HEK293 (cell line): ENCODE results near the gene CACNA1D.

Source experiments
- CTCF ChIA-PET: fragments of 350-600 bp; formaldehyde crosslinking; extraction: SDS; loops from one replicate; lab custom pipeline; 2021; ENCODE audit warnings: antibody characterized with exemption; lab: Yijun Ruan, JAX
- POLR2A ChIA-PET: fragments of 300-600 bp; formaldehyde crosslinking; extraction: SDS; loops from one replicate; lab custom pipeline; 2020; ENCODE audit warnings: antibody characterized with exemption, inconsistent platforms; lab: Yijun Ruan, JAX
- H3K27ac ChIP-seq: fragments of 200-500 bp; sonication (Bioruptor generic); 2 replicates; pipeline ENCODE4 v1.5.1; 2014; ENCODE audit warnings: low read depth, low read length, control low read depth, inconsistent platforms; ENCODE audit errors: extremely low read depth
- H3K36me3 ChIP-seq, 2 experiments: fragments of 200-500 bp in 1 of 2; sonication (Bioruptor generic) in 1 of 2; 1 replicate in 1 of 2; 2 replicates in 1 of 2; pipeline ENCODE4 v1.5.1; 2014 to 2017; ENCODE audit warnings: inconsistent platforms in 2 of 2, low read length in 2 of 2; ENCODE audit not compliant: control insufficient read depth in 2 of 2, insufficient read depth in 1 of 2
- H3K4me1 ChIP-seq: fragments of 200-500 bp; sonication (Bioruptor generic); 2 replicates; pipeline ENCODE4 v1.5.1; 2014; ENCODE audit warnings: mild to moderate bottlenecking, low read length, inconsistent platforms; ENCODE audit not compliant: control insufficient read depth, insufficient read depth
- H3K4me3 ChIP-seq: 2 replicates; pipeline ENCODE4 v1.5.1; 2011; ENCODE audit warnings: low read depth, mild to moderate bottlenecking, control low read depth, low read length, moderate library complexity
- H3K9me3 ChIP-seq: fragments of 200-500 bp; sonication (Bioruptor generic); 2 replicates; pipeline ENCODE4 v1.5.1; 2014; ENCODE audit warnings: low read depth, low read length, inconsistent platforms; ENCODE audit not compliant: control insufficient read depth, insufficient read depth
- BCL11B ChIP-seq: fragments of 450-650 bp; formaldehyde crosslinking; IDR thresholded peaks from 2 replicates; pipeline ENCODE4 v1.5.1; 2016; ENCODE audit warnings: low read depth, missing biosample characterization, missing genetic modification characterization
- MEIS1 ChIP-seq: sonication (generic); formaldehyde crosslinking; IDR thresholded peaks from 2 replicates; pipeline ENCODE4 v1.8.1; 2022; ENCODE audit warnings: missing genetic modification reagents, mild to moderate bottlenecking, borderline replicate concordance
- SETDB1 ChIP-seq: IDR thresholded peaks from one replicate; pipeline ENCODE4 v1.6.1; 2017; ENCODE audit warnings: mild to moderate bottlenecking, low read length, moderate library complexity, mixed read lengths; ENCODE audit not compliant: insufficient read length
- TCF7L2 ChIP-seq: IDR thresholded peaks from 2 replicates; pipeline ENCODE4 v1.6.1; 2011; ENCODE audit warnings: low read depth, mild to moderate bottlenecking, inconsistent platforms, low read length, moderate library complexity, borderline replicate concordance
- TRIM28 ChIP-seq: IDR thresholded peaks from 2 replicates; pipeline ENCODE4 v1.6.1; 2011; ENCODE audit warnings: low read length, control low read depth, borderline replicate concordance
- ZBTB17 ChIP-seq: fragments of 450-650 bp; formaldehyde crosslinking; IDR thresholded peaks from 2 replicates; pipeline ENCODE4 v1.5.1; 2016; ENCODE audit warnings: missing biosample characterization, missing genetic modification characterization
- ZBTB7A ChIP-seq: fragments of 450-650 bp; formaldehyde crosslinking; IDR thresholded peaks from 2 replicates; pipeline ENCODE4 v1.5.1; 2016; ENCODE audit warnings: low read depth, missing biosample characterization, missing genetic modification characterization
- ZEB2 ChIP-seq: fragments of 450-650 bp; formaldehyde crosslinking; IDR thresholded peaks from 2 replicates; pipeline ENCODE4 v1.5.1; 2016; ENCODE audit warnings: missing biosample characterization, missing genetic modification characterization
- ZFP41 ChIP-seq: fragments of 450-650 bp; formaldehyde crosslinking; IDR thresholded peaks from 2 replicates; pipeline ENCODE4 v1.5.1; 2016; ENCODE audit warnings: missing biosample characterization, missing genetic modification characterization, borderline replicate concordance
- ZNF114 ChIP-seq: fragments of 450-650 bp; formaldehyde crosslinking; IDR thresholded peaks from 2 replicates; pipeline ENCODE4 v1.5.0; 2017; ENCODE audit warnings: missing biosample characterization, missing genetic modification characterization
- ZNF132 ChIP-seq: fragments of 450-650 bp; formaldehyde crosslinking; IDR thresholded peaks from 2 replicates; pipeline ENCODE4 v1.5.1; 2017; ENCODE audit warnings: missing biosample characterization, missing genetic modification characterization, borderline replicate concordance
- ZNF155 ChIP-seq: fragments of 450-650 bp; formaldehyde crosslinking; IDR thresholded peaks from 2 replicates; pipeline ENCODE4 v1.5.1; 2016; ENCODE audit warnings: missing biosample characterization, missing genetic modification characterization
- ZNF16 ChIP-seq: fragments of 450-650 bp; formaldehyde crosslinking; IDR thresholded peaks from 2 replicates; pipeline ENCODE4 v1.5.1; 2016; ENCODE audit warnings: low read depth, missing biosample characterization, missing genetic modification characterization
- ZNF175 ChIP-seq: fragments of 450-650 bp; formaldehyde crosslinking; IDR thresholded peaks from 2 replicates; pipeline ENCODE4 v1.5.1; 2016; ENCODE audit warnings: missing biosample characterization, missing genetic modification characterization
- ZNF274 ChIP-seq, 2 experiments: fragments of 200-500 bp in 1 of 2; fragments of 450-650 bp in 1 of 2; sonication (Bioruptor generic) in 1 of 2; formaldehyde crosslinking in 1 of 2; IDR thresholded peaks; 2 replicates each; pipeline versions ENCODE4 v1.5.1 to v1.6.1; 2014 to 2016; ENCODE audit warnings: borderline replicate concordance in 1 of 2, inconsistent platforms in 1 of 2, low read length in 1 of 2, missing biosample characterization in 1 of 2, missing genetic modification characterization in 1 of 2
- ZNF280D ChIP-seq: fragments of 450-650 bp; formaldehyde crosslinking; IDR thresholded peaks from 2 replicates; pipeline ENCODE4 v1.5.1; 2016; ENCODE audit warnings: missing biosample characterization, missing genetic modification characterization
- ZNF394 ChIP-seq: fragments of 450-650 bp; formaldehyde crosslinking; IDR thresholded peaks from 2 replicates; pipeline ENCODE4 v1.5.1; 2016; ENCODE audit warnings: missing biosample characterization, missing genetic modification characterization, mild to moderate bottlenecking, moderate library complexity, borderline replicate concordance
- ZNF48 ChIP-seq: fragments of 450-650 bp; formaldehyde crosslinking; IDR thresholded peaks from 2 replicates; pipeline ENCODE4 v1.5.1; 2016; ENCODE audit warnings: missing biosample characterization, missing genetic modification characterization
- ZNF501 ChIP-seq: fragments of 450-650 bp; formaldehyde crosslinking; IDR thresholded peaks from 2 replicates; pipeline ENCODE4 v1.5.1; 2016; ENCODE audit warnings: missing biosample characterization, missing genetic modification characterization
- ZNF548 ChIP-seq: fragments of 450-650 bp; formaldehyde crosslinking; IDR thresholded peaks from 2 replicates; pipeline ENCODE4 v1.5.1; 2016; ENCODE audit warnings: missing biosample characterization, missing genetic modification characterization
- ZNF561 ChIP-seq: fragments of 450-650 bp; IDR thresholded peaks from 2 replicates; pipeline ENCODE4 v1.5.1; 2018; ENCODE audit warnings: missing biosample characterization, missing genetic modification characterization, borderline replicate concordance
- ZNF670 ChIP-seq: fragments of 450-650 bp; formaldehyde crosslinking; IDR thresholded peaks from 2 replicates; pipeline ENCODE4 v1.5.1; 2016; ENCODE audit warnings: missing biosample characterization, missing genetic modification characterization, low read depth
- ZNF777 ChIP-seq: fragments of 450-650 bp; formaldehyde crosslinking; IDR thresholded peaks from 2 replicates; pipeline ENCODE4 v1.5.1; 2017; ENCODE audit warnings: missing biosample characterization, missing genetic modification characterization, borderline replicate concordance
- ZSCAN30 ChIP-seq: fragments of 450-650 bp; IDR thresholded peaks from 2 replicates; pipeline ENCODE4 v1.5.1; 2018; ENCODE audit warnings: missing biosample characterization, mild to moderate bottlenecking, missing genetic modification characterization, moderate library complexity
- TF ChIP-seq, protein P1 (sequence below): fragments of 450-650 bp; formaldehyde crosslinking; conservative IDR thresholded peaks from 2 replicates; pipeline ENCODE4 v1.5.1; 2016; ENCODE audit warnings: low read depth, missing biosample characterization, missing genetic modification characterization
- TF ChIP-seq, protein P2 (sequence below): fragments of 450-650 bp; formaldehyde crosslinking; IDR thresholded peaks from 2 replicates; pipeline ENCODE4 v1.5.1; 2016; ENCODE audit warnings: missing biosample characterization, missing genetic modification characterization

CACNA1D gene

GRCh38 chr3:53731934-53732624 is 237.7 kb downstream of the CACNA1D start:
- H3K4me1 ChIP-seq, result peaks cover 4% of the 10 kb centered on the region; the same call in 1 of the 2 replicates
- CTCF ChIA-PET, result no interaction called here
- no peaks in the 10 kb centered on the region for H3K36me3 ChIP-seq
- no peaks in the 10 kb centered on the region for H3K9me3 ChIP-seq
- POLR2A ChIA-PET, result no interaction called here
- TF ChIP-seq ZNF16 (tag by site-specific recombination) (no peak), ZNF561 (tag by site-specific recombination) (no peak), ZNF501 (tag by site-specific recombination) (no peak), ZNF548 (no peak), ZNF777 (tag by site-specific recombination) (no peak), ZNF114 (tag by site-specific recombination) (no peak), BCL11B (tag by site-specific recombination) (no peak), ZSCAN30 (tag by site-specific recombination) (no peak), ZNF394 (tag by site-specific recombination) (no peak), ZNF48 (tag by site-specific recombination) (no peak), ZNF132 (tag by site-specific recombination) (no peak), ZNF155 (tag by site-specific recombination) (no peak), SETDB1 (no peak), TRIM28 (no peak), ZNF670 (no peak)
- no peak overlapping the region for H3K4me3 ChIP-seq
- no peak overlapping the region for H3K27ac ChIP-seq

GRCh38 chr3:53733446-53733845 is 239.0 kb downstream of the CACNA1D start:
- CTCF ChIA-PET, result interaction anchor here (0.6 to 0.7 kb wide), 3 partner anchors 78 to 1262 kb away, joined by 3 to 4 read pairs (median 4); no protein-coding TSS in a partner anchor
- Histone ChIP-seq H3K9me3 (no peaks in the 10 kb centered on the region), H3K4me3 (no peak overlapping the region), H3K36me3 (no peaks in the 10 kb centered on the region), H3K27ac (no peak overlapping the region), H3K4me1 (peaks cover 4% of the 10 kb centered on the region; the same call in 1 of the 2 replicates)
- POLR2A ChIA-PET, result no interaction called here
- TF ChIP-seq TCF7L2 (no peak), ZNF16 (tag by site-specific recombination) (no peak), ZNF175 (tag by site-specific recombination) (no peak), ZBTB7A (tag by site-specific recombination) (no peak), ZBTB17 (tag by site-specific recombination) (no peak), ZNF280D (tag by site-specific recombination) (no peak), ZNF274 (IDR thresholded peaks at IDR 0.05; ENCODE audit: low read length) (no peak), ZNF274 (tag by site-specific recombination; IDR thresholded peaks at IDR 0.05; ENCODE audit: borderline replicate concordance) (no peak), MEIS1 (CRISPR knock-in tag) (no peak), ZFP41 (tag by site-specific recombination) (no peak), ZEB2 (tag by site-specific recombination) (no peak)
- TF ChIP-seq, protein P1, sequence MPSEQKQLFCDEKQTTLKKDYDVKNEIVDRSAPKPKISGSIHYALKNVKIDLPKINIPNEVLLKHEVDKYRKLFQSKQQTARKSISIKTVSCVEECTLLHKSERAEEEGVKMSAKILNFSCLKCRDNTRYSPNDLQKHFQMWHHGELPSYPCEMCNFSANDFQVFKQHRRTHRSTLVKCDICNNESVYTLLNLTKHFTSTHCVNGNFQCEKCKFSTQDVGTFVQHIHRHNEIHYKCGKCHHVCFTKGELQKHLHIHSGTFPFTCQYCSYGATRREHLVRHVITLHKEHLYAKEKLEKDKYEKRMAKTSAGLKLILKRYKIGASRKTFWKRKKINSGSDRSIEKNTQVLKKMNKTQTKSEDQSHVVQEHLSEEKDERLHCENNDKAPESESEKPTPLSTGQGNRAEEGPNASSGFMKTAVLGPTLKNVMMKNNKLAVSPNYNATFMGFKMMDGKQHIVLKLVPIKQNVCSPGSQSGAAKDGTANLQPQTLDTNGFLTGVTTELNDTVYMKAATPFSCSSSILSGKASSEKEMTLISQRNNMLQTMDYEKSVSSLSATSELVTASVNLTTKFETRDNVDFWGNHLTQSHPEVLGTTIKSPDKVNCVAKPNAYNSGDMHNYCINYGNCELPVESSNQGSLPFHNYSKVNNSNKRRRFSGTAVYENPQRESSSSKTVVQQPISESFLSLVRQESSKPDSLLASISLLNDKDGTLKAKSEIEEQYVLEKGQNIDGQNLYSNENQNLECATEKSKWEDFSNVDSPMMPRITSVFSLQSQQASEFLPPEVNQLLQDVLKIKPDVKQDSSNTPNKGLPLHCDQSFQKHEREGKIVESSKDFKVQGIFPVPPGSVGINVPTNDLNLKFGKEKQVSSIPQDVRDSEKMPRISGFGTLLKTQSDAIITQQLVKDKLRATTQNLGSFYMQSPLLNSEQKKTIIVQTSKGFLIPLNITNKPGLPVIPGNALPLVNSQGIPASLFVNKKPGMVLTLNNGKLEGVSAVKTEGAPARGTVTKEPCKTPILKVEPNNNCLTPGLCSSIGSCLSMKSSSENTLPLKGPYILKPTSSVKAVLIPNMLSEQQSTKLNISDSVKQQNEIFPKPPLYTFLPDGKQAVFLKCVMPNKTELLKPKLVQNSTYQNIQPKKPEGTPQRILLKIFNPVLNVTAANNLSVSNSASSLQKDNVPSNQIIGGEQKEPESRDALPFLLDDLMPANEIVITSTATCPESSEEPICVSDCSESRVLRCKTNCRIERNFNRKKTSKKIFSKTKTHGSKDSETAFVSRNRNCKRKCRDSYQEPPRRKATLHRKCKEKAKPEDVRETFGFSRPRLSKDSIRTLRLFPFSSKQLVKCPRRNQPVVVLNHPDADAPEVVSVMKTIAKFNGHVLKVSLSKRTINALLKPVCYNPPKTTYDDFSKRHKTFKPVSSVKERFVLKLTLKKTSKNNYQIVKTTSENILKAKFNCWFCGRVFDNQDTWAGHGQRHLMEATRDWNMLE (tag by site-specific recombination), result no peak
- TF ChIP-seq, protein P2, sequence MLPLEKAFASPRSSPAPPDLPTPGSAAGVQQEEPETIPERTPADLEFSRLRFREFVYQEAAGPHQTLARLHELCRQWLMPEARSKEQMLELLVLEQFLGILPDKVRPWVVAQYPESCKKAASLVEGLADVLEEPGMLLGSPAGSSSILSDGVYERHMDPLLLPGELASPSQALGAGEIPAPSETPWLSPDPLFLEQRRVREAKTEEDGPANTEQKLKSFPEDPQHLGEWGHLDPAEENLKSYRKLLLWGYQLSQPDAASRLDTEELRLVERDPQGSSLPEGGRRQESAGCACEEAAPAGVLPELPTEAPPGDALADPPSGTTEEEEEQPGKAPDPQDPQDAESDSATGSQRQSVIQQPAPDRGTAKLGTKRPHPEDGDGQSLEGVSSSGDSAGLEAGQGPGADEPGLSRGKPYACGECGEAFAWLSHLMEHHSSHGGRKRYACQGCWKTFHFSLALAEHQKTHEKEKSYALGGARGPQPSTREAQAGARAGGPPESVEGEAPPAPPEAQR (tag by site-specific recombination), result no peak
